ENCODE results near the gene C2CD4C.
A peak's percentile ranks its signal among the peaks of the same experiment; 100 is the strongest.

Gene C2CD4C

GRCh38 chr19:372306-372890 lies 36.5 kb downstream of the C2CD4C start:
- Histone ChIP-seq H3F3A (ENCODE audit: insufficient read depth, low read length) (no peaks in the 10 kb centered on the region), H3K27me3 (ENCODE audit: insufficient read depth, low read length) (no peaks in the 10 kb centered on the region; the same call in 1 of the 2 replicates), H3K27ac (ENCODE audit: low read depth, low read length, poor library complexity, severe bottlenecking) (no peak overlapping the region), H3K4me2 (ENCODE audit: low read length) (no peak overlapping the region), H4K20me1 (ENCODE audit: insufficient read depth, low read length) (no peaks in the 10 kb centered on the region), H3K9ac (ENCODE audit: low read length) (no peak overlapping the region), H2AFZ (ENCODE audit: low read length) (no peak overlapping the region), H3K79me2 (ENCODE audit: insufficient read depth, low read length) (no peaks in the 10 kb centered on the region), H3K9me2 (ENCODE audit: low read depth, low read length) (no peaks in the 10 kb centered on the region), H3K36me3 (ENCODE audit: insufficient read depth, low read length) (no peaks in the 10 kb centered on the region), H3K9me3 (ENCODE audit: low read length) (no peaks in the 10 kb centered on the region), H3K4me3 (ENCODE audit: low read depth, low read length, poor library complexity, severe bottlenecking) (no peak overlapping the region), H3K4me1 (ENCODE audit: insufficient read depth, low read length, severe bottlenecking) (peaks cover 7% of the 10 kb centered on the region)
- no peak for TF ChIP-seq EZH2 (IDR thresholded peaks at IDR 0.05; ENCODE audit: borderline replicate concordance, low read length)
- TF ChIP-seq, protein P1, sequence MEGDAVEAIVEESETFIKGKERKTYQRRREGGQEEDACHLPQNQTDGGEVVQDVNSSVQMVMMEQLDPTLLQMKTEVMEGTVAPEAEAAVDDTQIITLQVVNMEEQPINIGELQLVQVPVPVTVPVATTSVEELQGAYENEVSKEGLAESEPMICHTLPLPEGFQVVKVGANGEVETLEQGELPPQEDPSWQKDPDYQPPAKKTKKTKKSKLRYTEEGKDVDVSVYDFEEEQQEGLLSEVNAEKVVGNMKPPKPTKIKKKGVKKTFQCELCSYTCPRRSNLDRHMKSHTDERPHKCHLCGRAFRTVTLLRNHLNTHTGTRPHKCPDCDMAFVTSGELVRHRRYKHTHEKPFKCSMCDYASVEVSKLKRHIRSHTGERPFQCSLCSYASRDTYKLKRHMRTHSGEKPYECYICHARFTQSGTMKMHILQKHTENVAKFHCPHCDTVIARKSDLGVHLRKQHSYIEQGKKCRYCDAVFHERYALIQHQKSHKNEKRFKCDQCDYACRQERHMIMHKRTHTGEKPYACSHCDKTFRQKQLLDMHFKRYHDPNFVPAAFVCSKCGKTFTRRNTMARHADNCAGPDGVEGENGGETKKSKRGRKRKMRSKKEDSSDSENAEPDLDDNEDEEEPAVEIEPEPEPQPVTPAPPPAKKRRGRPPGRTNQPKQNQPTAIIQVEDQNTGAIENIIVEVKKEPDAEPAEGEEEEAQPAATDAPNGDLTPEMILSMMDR (IDR thresholded peaks at IDR 0.05; ENCODE audit: low read length) = no peak

DNA sequence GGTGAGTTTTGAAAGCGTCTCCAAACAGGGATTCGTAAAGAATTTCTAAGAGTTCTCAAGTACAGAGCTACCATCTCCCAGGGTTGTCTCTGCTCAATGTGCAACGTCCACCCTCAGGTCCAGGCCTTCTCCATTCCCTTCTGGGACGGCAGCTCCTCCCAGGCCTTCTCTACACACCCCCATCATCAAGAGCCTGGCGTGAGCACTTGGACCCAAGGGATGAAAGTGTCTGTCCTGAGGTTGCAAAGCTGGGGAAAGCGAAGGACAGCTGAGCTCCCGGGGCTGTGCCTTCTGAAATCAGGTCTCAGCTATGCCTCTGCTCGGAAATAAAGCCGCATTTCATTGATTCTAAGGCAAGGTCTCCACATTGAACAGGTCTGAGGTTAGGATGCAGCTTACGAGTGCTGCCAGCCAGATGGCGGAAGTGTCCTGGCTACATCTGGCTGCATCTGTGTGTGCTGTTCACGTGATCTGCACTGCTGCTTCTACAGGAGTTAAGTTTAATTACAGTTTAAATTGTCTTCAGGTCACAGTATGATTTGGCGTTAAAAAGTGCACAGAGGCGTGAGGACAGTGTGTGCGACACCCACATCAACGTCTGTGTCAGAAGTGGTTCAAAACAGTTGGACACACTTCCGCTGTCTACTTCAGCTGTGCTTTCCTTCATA lies 37.3 kb downstream of the C2CD4C start:
- Histone ChIP-seq H3K27ac (ENCODE audit: low read depth, low read length, poor library complexity, severe bottlenecking) (no peak overlapping the region), H3K9me2 (ENCODE audit: low read depth, low read length) (no peaks in the 10 kb centered on the region), H3K9ac (ENCODE audit: low read length) (no peak overlapping the region), H3K79me2 (ENCODE audit: insufficient read depth, low read length) (no peaks in the 10 kb centered on the region), H3K4me3 (ENCODE audit: low read depth, low read length, poor library complexity, severe bottlenecking) (no peak overlapping the region), H3F3A (ENCODE audit: insufficient read depth, low read length) (no peaks in the 10 kb centered on the region), H3K4me2 (ENCODE audit: low read length) (0 out of 2 replicates have a peak overlapping the region, but pooled peaks have one; percentile 10), H3K27me3 (ENCODE audit: insufficient read depth, low read length) (no peaks in the 10 kb centered on the region; the same call in 1 of the 2 replicates), H3K36me3 (ENCODE audit: insufficient read depth, low read length) (no peaks in the 10 kb centered on the region), H2AFZ (ENCODE audit: low read length) (no peak overlapping the region), H3K4me1 (ENCODE audit: insufficient read depth, low read length, severe bottlenecking) (peaks cover 7% of the 10 kb centered on the region), H3K9me3 (ENCODE audit: low read length) (no peaks in the 10 kb centered on the region), H4K20me1 (ENCODE audit: insufficient read depth, low read length) (no peaks in the 10 kb centered on the region)
- TF ChIP-seq EZH2 (IDR thresholded peaks at IDR 0.05; ENCODE audit: borderline replicate concordance, low read length) = no peak
- TF ChIP-seq, protein P1 (IDR thresholded peaks at IDR 0.05; ENCODE audit: low read length) = peak; percentile 13; the same call in 1 of the 2 replicates

DNA sequence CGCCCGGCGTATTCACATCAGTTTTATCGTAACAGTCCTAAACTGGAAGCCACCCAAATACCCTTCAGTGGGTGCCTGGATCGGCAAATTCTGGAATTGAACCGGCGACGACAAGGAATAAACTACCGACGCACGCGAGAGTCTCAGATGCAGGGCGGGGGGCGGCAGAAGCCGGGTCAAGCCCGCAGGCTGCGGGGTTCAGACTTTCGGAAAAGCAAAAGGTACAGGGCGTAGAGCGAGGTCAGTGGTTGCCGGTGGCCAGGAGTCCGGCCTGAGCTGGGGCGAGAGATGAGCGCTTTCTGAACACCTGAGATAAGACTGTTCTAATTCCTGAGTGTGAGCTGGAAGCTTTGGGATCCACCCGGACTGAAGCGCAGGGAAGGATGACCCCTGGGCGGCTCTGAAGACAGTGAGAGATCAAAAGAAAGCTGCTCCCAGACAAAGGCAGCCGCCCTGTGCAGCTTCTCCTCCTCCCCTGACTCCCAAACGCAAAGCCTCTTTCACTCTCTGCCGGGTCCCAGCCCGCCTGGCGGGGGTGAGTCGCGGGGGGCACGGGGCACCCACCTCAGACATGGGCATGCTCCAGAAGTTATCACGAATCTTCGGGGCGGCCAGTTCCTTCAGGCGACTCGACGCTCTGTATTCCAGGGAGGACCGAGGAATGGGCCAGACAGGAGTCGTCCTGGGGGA lies 38.2 kb downstream of the C2CD4C start:
- Histone ChIP-seq H3K4me1 (ENCODE audit: insufficient read depth, low read length, severe bottlenecking) (peaks cover 7% of the 10 kb centered on the region), H3K27me3 (ENCODE audit: insufficient read depth, low read length) (no peaks in the 10 kb centered on the region; the same call in 1 of the 2 replicates), H3K79me2 (ENCODE audit: insufficient read depth, low read length) (no peaks in the 10 kb centered on the region), H4K20me1 (ENCODE audit: insufficient read depth, low read length) (no peaks in the 10 kb centered on the region), H3K4me2 (ENCODE audit: low read length) (no peak overlapping the region), H3K9ac (ENCODE audit: low read length) (no peak overlapping the region), H2AFZ (ENCODE audit: low read length) (no peak overlapping the region), H3F3A (ENCODE audit: insufficient read depth, low read length) (no peaks in the 10 kb centered on the region), H3K27ac (ENCODE audit: low read depth, low read length, poor library complexity, severe bottlenecking) (no peak overlapping the region), H3K9me2 (ENCODE audit: low read depth, low read length) (no peaks in the 10 kb centered on the region), H3K4me3 (ENCODE audit: low read depth, low read length, poor library complexity, severe bottlenecking) (no peak overlapping the region), H3K9me3 (ENCODE audit: low read length) (no peaks in the 10 kb centered on the region), H3K36me3 (ENCODE audit: insufficient read depth, low read length) (no peaks in the 10 kb centered on the region)
- TF ChIP-seq, protein P1 (IDR thresholded peaks at IDR 0.05; ENCODE audit: low read length) = no peak
- no peak for TF ChIP-seq EZH2 (IDR thresholded peaks at IDR 0.05; ENCODE audit: borderline replicate concordance, low read length)

All from OCI-LY1 (cell line).